ENCODE results near the gene AAK1.
"Not testable (repeated sequence)": the region's sequence is repeated elsewhere in the genome, so short reads cannot be mapped to it uniquely, and the experiment has no call there.

Gene AAK1

DNA sequence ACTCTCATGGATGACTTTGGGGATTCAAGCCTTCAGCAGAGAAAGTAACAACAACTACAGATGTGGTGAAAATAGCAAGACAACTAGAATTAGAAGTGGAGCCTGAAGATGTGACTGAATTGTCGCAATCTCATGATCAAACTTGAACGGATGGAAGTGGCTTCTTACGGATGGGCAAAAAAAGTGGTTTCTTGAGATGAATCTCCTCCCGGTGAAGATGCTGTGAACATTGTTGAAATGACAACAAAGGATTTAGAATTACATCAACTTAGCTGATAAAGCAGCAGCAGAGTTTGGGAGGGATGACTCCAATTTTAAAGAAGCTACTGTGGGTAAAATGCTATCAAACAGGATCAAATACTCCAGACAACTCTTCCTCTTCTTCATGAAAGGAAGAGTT lies 43.1 kb downstream of the AAK1 start:
- no peak for DNase-seq (ENCODE audit: low spot score)

DNA sequence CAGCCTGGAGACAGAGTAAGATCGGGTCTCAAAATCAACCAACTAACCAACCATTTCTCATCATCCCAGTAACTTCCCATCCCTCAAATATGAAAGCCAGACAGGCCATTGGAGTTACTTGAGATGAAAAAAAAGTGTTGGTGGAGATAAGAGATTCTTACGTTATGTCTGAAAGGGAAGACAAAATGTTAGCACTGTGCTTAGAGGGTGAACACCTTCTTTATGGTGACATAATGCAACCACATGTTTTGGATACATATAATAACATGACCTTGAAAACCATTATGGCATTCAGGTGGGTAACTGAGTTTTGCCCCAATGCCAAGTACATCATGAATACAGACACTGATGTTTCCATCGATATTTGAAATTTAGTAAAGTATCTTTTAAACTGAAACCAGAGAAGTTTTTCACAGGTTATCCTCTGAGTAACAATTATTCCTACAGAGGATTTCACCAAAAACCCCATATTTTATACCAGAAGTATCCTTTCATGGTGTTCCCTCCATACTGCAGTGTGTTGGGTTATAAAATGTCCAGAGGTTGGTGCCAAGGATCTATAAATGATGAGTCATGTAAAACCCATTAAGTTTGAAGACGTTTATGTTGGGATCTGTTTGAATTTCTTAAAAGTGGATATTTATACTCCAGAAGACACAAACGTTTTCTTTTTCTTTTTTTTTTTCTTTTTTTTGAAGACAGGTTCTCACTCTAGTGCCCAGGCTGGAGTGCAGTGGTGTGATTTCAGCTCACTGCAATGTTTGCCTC lies 45.5 kb downstream of the AAK1 start:
- no peak for DNase-seq (ENCODE audit: low spot score)

DNA sequence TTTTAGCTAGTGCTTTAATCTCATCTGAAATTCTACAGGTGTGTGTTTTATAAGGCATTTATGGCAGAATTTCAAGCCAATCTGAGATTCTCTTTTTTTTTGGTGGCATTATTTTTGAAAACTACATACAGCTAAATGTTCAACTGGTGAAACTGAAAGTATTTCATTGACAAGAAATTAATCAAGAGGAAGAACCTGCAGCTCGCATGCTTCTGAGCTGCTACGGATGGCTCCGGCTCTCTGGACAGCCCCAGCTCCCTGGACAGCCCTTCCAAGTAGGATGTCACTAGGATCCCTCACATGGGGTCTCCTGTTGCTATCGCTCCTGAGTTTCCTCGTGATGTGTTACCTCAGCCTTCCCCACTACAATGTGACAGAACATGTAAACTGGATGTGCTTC lies 46.4 kb downstream of the AAK1 start:
- no peak for DNase-seq (ENCODE audit: low spot score)

GRCh38 chr2:69594341-69594740 lies 49.2 kb downstream of the AAK1 start:
- DNase-seq (ENCODE audit: low spot score) = peak; percentile 45

GRCh38 chr2:69592511-69592910 lies 51.0 kb downstream of the AAK1 start:
- DNase-seq (ENCODE audit: low spot score) = no peak

- no peak for DNase-seq (ENCODE audit: low spot score)
These were observed 53.4 kb downstream of the AAK1 start for GRCh38 chr2:69589973-69590652.

GRCh38 chr2:69588945-69589344 lies 54.6 kb downstream of the AAK1 start:
- DNase-seq (ENCODE audit: low spot score) = no peak

GRCh38 chr2:69588403-69588802 lies 55.1 kb downstream of the AAK1 start:
- DNase-seq (ENCODE audit: low spot score) = no peak

DNA sequence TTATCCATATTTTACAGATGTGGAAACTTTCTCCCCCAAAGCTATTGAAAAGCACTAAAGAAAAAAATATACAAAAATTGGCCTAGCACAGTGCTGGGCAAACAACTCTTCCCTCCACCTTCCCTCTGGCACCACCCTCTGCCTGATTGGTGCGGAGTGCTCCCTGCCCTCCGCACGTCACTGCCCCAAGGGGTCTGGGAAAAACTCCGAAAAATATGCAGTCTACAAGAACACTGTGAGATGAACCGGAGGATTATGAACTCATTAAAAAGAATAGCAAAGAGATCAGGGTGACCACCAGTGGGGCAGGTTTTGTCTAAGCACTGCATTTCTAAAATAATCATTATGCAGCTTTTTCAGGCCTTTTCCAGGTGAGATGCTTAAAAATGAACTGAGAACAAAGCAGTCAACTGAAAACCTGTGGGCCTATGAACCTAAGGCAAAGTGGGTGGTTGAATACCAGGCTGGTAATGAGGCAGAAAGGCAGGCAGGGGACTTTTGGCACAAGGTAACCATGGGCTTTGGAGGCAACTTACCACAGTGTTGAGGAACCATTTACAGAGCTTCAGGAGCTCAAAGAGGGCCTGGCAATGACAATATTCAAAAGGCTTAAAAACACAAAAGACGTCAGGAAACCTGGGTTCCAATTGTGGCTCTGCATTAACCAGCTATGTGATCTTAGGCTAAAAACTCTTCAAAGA lies 57.5 kb downstream of the AAK1 start:
- DNase-seq (ENCODE audit: low spot score) = no peak

GRCh38 chr2:69584127-69584889 lies 59.2 kb downstream of the AAK1 start:
- DNase-seq (ENCODE audit: low spot score) = no peak

- DNase-seq (ENCODE audit: low spot score) = no peak
These were observed 60.2 kb downstream of the AAK1 start for GRCh38 chr2:69583321-69583833.

GRCh38 chr2:69582582-69583176 lies 60.9 kb downstream of the AAK1 start:
- DNase-seq (ENCODE audit: low spot score) = no peak

GRCh38 chr2:69581774-69582581 lies 61.6 kb downstream of the AAK1 start:
- DNase-seq (ENCODE audit: low spot score) = no peak

GRCh38 chr2:69580486-69580885 lies 63.1 kb downstream of the AAK1 start:
- no peak for DNase-seq (ENCODE audit: low spot score)

DNA sequence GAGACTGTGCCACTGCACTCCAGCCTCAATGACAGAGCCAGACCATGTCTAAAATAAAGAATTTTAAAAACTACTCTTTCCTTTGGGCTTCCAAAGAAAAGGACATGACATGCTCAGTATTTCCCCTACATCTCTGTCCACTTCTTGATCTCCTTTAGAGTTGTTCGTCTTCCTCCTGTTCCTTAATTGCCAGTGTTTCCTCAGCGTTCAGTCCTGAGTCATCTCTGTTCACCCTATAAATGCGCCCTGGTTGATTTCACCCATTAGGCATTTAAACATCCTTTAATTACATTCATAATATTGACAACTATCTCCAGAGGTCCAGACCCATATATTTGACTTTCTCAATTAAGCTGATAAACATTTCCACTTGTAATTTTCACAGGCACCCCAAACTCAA lies 64.0 kb downstream of the AAK1 start:
- DNase-seq (ENCODE audit: low spot score) = no peak

- no peak for DNase-seq (ENCODE audit: low spot score)
These were observed 65.4 kb downstream of the AAK1 start for GRCh38 chr2:69578198-69578540.

DNA sequence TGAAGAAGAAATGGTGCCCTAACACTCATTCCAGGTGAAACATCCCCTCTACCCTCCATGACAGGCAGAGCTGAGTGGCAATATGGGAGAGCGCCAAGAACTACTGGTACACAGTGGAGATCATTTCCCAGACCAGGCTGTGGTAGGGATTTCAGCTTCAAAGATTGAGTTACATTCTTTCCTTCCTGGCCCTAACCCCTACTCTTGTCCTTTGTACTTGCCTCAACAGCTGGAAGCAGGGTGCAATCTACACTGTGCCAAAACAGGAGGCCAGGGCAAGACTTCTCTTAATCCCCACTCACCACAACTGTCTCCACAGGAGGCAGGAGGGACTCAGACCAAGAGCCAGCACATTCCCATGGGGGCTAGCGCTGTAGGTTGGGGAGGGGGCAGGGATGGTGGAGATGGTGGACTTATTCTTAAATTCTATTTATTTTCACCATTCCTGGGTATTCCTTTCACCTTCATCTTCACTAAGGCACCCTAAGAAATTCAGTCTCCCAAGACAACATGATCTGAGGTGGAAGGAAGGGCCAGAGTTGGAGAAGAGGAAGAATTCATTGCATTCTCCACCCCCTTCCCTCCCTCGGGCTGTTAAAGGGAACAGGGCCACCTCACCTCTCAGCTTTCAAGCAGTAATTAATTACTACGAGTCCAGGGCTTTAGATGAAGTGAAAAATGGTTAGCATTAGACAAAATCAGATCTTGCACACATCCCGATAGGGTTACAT lies 65.9 kb downstream of the AAK1 start:
- DNase-seq (ENCODE audit: low spot score) = no peak

DNA sequence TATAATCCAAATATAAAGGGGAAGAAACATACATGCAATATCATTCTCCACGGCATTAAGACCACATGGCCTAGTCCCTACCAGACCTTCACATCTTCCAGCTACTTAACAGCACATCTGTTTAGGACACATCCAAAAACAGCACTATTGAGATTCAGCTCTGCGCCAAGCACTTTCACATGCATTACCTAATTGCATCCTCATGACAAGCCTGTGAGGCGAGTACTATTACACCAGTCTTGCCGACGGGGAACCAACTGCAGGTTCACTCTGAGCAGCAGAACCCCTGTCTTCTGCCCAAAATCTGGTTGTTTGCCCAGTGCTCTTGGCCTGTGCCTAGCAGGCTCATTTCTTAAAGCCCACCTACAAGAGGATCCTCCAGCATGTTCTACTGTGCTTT lies 66.7 kb downstream of the AAK1 start:
- DNase-seq (ENCODE audit: low spot score) = no peak

- no peak for DNase-seq (ENCODE audit: low spot score)
These were observed 67.6 kb downstream of the AAK1 start for GRCh38 chr2:69575926-69576325.

GRCh38 chr2:69575371-69575770 lies 68.2 kb downstream of the AAK1 start:
- not testable (repeated sequence) for DNase-seq (ENCODE audit: low spot score)
